Measurements from ENCODE around the gene IGSF22.

DNA sequence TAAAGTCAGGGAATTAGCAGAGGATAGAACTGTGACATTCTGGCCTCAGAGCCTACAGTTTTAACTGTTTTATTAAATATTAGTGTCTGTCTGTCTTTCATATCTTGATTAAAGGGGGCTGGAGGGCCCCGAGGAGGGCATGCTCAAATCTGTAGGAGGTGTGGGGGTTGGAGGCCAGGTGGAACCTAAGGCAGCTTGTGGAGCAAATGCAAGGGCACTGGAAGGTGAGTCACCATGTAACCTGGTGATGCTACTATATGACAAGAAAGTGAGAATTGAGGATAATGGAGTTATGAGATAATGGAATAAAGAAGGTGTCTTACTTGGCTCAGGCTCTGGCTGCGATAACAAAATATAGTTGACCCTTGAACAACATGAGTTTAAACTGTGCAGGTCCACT lies 54.7 kb downstream of the IGSF22 start:
- TF ChIP-seq POLR2A (IDR thresholded peaks at IDR 0.05; ENCODE audit: low read depth, low read length) (no peak), POLR2AphosphoS5 (IDR thresholded peaks at IDR 0.05; ENCODE audit: low read depth, low read length) (no peak), TAF1 (IDR thresholded peaks at IDR 0.05; ENCODE audit: low read depth, low read length) (no peak), SPI1 (IDR thresholded peaks at IDR 0.05; ENCODE audit: low read depth, low read length) (no peak)
